DOHH2 (cell line): ENCODE measurements around the gene MELTF.

Experiments
- H3F3A ChIP-seq: fragments of 200-600 bp; sonication (generic), shearing (Covaris generic); 2 replicates; pipeline ENCODE4 v1.6.0; 2016; ENCODE audit warnings: antibody characterized with exemption, mild to moderate bottlenecking; ENCODE audit not compliant: control insufficient read depth, insufficient read depth
- H3K27ac ChIP-seq: fragments of 200-600 bp; sonication (generic); 2 replicates; pipeline ENCODE4 v1.5.1; 2014; ENCODE audit warnings: low read depth, mild to moderate bottlenecking, low read length, moderate library complexity
- H3K27me3 ChIP-seq: fragments of 200-600 bp; sonication (generic); 2 replicates; pipeline ENCODE4 v1.6.1; 2014; ENCODE audit warnings: mild to moderate bottlenecking, low read length, mixed read lengths; ENCODE audit not compliant: control insufficient read depth
- H3K36me3 ChIP-seq: fragments of 200-600 bp; sonication (generic); 2 replicates; pipeline ENCODE4 v1.6.1; 2014; ENCODE audit warnings: mild to moderate bottlenecking, low read length, moderate library complexity, mixed read lengths; ENCODE audit not compliant: control insufficient read depth
- H3K4me1 ChIP-seq: fragments of 200-600 bp; sonication (generic); 2 replicates; pipeline ENCODE4 v1.6.1; 2014; ENCODE audit warnings: mild to moderate bottlenecking, low read length, mixed read lengths; ENCODE audit not compliant: control insufficient read depth
- H3K4me2 ChIP-seq: fragments of 200-600 bp; sonication (generic); 2 replicates; pipeline ENCODE4 v1.6.0; 2014; ENCODE audit warnings: mild to moderate bottlenecking, low read length, moderate library complexity
- H3K4me3 ChIP-seq: fragments of 200-600 bp; sonication (generic); 2 replicates; pipeline ENCODE4 v1.5.1; 2014; ENCODE audit warnings: mild to moderate bottlenecking, low read length, mixed read lengths
- H3K79me2 ChIP-seq: fragments of 200-600 bp; sonication (generic); 2 replicates; pipeline ENCODE4 v1.6.1; 2014; ENCODE audit warnings: mild to moderate bottlenecking, low read length, mixed read lengths; ENCODE audit not compliant: control insufficient read depth
- H3K9me2 ChIP-seq: fragments of 200-600 bp; sonication (generic); replicated peaks from 2 replicates; pipeline ENCODE4 v1.6.1; 2014; ENCODE audit warnings: mild to moderate bottlenecking, low read length, mixed read lengths; ENCODE audit not compliant: control insufficient read depth
- H3K9me3 ChIP-seq: fragments of 200-600 bp; sonication (generic); 2 replicates; pipeline ENCODE4 v1.6.1; 2014; ENCODE audit warnings: antibody characterized with exemption, low read length, mixed read lengths; ENCODE audit not compliant: control insufficient read depth, insufficient read depth
- H4K20me1 ChIP-seq: fragments of 200-600 bp; sonication (generic); 2 replicates; pipeline ENCODE4 v1.6.0; 2014; ENCODE audit warnings: low read depth, mild to moderate bottlenecking, antibody characterized with exemption, low read length, moderate library complexity; ENCODE audit not compliant: control insufficient read depth, insufficient read depth
- EZH2phosphoT487 ChIP-seq: fragments of 200-600 bp; sonication (generic); IDR thresholded peaks from 2 replicates; pipeline ENCODE4 v1.6.1; 2017; ENCODE audit warnings: borderline replicate concordance, mild to moderate bottlenecking, antibody characterized with exemption, low read length, moderate library complexity, mixed read lengths
- TF ChIP-seq, protein P1 (sequence below): fragments of 200-600 bp; sonication (generic); IDR thresholded peaks from one replicate; pipeline ENCODE4 v1.5.1; 2014; ENCODE audit warnings: antibody characterized with exemption, mild to moderate bottlenecking, low read depth, low read length; ENCODE audit not compliant: poor library complexity, severe bottlenecking

The MELTF gene

DNA sequence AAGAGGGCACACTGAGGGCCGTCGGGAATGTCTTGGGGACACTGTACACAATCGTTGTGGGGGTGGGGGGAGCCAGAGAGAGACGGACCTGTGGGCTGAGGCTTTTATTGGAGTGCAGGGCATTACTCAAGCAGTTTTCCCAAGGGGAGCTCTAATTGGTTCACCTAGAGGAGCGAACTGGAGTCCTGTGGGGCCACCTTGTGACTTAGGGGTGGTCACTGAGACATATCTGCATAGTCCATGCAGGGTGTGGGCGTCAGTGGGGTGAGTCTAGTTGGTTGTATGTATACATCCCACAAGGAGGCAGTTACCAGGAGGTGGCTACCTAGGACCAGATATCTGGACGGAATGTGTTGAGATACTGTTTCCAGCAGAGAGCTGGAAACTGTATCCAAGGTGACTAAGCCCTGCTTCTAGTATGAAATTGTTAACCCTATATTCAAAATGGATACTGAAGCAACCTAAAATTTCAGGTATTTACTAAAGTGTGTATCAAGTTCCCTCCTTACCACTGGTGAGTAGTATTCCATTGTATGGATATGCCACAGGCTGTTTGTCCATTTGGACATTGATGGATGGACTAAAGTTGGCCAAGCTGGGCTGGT is 58.4 kb downstream of the MELTF start:
- Histone ChIP-seq H3F3A (no peaks in the 10 kb centered on the region), H3K79me2 (no peaks in the 10 kb centered on the region), H3K9me3 (no peaks in the 10 kb centered on the region), H3K4me2 (no peak overlapping the region), H3K27me3 (peaks cover 23% of the 10 kb centered on the region), H3K27ac (no peak overlapping the region), H3K4me3 (no peak overlapping the region), H3K4me1 (peaks cover 9% of the 10 kb centered on the region), H4K20me1 (no peaks in the 10 kb centered on the region), H3K9me2 (no peaks in the 10 kb centered on the region), H3K36me3 (no peaks in the 10 kb centered on the region)
- TF ChIP-seq, protein P1, sequence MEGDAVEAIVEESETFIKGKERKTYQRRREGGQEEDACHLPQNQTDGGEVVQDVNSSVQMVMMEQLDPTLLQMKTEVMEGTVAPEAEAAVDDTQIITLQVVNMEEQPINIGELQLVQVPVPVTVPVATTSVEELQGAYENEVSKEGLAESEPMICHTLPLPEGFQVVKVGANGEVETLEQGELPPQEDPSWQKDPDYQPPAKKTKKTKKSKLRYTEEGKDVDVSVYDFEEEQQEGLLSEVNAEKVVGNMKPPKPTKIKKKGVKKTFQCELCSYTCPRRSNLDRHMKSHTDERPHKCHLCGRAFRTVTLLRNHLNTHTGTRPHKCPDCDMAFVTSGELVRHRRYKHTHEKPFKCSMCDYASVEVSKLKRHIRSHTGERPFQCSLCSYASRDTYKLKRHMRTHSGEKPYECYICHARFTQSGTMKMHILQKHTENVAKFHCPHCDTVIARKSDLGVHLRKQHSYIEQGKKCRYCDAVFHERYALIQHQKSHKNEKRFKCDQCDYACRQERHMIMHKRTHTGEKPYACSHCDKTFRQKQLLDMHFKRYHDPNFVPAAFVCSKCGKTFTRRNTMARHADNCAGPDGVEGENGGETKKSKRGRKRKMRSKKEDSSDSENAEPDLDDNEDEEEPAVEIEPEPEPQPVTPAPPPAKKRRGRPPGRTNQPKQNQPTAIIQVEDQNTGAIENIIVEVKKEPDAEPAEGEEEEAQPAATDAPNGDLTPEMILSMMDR = no peak
- no peak for TF ChIP-seq EZH2phosphoT487

DNA sequence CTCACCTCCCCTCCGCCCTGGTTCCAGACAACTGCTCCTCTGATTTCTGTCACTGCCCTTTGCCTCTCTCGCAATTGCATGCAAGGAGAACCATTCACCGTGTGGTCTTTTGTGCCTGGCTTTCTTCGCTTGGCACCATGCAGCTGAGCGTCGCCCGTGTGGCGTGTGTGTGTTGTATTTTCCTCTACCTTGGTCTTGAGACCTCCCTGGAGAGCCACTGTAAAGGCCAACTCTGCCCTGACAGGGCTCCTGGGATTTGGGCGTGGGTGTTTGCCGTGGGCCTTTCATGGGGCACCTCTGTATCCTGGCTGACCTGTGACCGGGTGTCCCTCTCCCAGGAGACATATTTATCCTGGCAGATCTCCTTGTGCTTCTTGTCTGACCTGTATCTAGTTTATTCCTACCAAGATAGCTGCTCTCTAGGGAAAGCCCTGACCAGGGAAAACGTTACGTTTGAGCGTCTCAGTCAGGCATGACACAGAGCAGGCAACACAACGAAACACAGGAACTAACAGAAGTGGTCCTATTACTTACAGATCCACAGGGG is 59.0 kb downstream of the MELTF start:
- Histone ChIP-seq H3K4me2 (no peak overlapping the region), H3F3A (no peaks in the 10 kb centered on the region), H3K27ac (no peak overlapping the region), H3K27me3 (peaks cover 23% of the 10 kb centered on the region), H3K79me2 (no peaks in the 10 kb centered on the region), H3K9me3 (no peaks in the 10 kb centered on the region), H3K36me3 (no peaks in the 10 kb centered on the region), H3K4me1 (peaks cover 9% of the 10 kb centered on the region), H4K20me1 (no peaks in the 10 kb centered on the region), H3K9me2 (no peaks in the 10 kb centered on the region), H3K4me3 (no peak overlapping the region)
- TF ChIP-seq EZH2phosphoT487 = no peak
- TF ChIP-seq, protein P1 = no peak

DNA sequence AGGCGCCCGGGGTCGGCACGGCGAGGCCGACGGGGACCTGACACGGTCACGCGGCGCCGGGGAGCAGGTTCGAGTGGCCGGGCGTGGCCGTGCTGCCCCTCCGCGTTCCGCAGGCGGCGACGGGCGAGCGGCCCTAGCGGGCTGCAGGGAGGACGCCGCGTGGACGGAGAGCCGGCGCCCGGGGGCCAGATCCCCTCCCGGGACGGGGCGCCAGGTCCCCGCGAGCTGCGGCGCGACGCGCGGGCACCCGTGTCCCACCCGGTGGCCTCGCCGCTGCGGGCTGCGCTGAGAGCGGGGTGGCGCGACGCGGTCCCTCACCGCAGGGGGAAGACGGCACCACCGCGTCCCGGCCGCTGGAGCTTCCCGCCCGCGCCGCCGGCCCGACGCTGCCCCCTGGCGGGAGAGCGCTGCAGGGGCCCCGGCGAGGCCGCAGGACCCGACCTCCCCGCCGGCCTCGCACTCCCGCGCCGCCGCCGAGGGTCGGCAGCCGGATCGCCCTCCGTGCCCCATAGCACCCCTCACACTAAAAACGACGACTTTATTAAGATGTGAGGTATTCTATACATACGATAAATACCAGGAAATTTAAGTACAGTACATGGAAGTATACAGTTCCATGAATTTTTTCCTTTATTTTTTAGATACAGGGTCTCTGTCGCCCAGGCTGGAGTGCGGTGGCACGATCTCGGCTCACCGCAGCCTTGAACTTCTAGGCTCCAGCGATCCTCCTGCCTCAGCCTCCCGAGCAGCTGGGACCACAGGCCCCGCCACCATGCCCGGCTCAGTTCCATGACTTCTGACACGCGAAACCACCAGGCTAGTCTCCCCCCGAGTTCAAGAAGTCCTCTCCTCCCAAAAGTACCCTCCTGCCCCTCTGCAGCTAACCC is 59.7 kb downstream of the MELTF start:
- no peaks in the 10 kb centered on the region for H3K9me3 ChIP-seq
- peak overlapping the region; percentile 97 for H3K4me3 ChIP-seq
- H3K4me2 ChIP-seq = peak overlapping the region; percentile 99
- H3F3A ChIP-seq = no peaks in the 10 kb centered on the region
- TF ChIP-seq, protein P1 = peak; percentile 58
- TF ChIP-seq EZH2phosphoT487 = 0 out of 2 replicates have a peak, but pooled peaks have one; percentile 28
- H3K27me3 ChIP-seq = peaks cover 23% of the 10 kb centered on the region
- H3K36me3 ChIP-seq = no peaks in the 10 kb centered on the region
- H3K79me2 ChIP-seq = no peaks in the 10 kb centered on the region
- peaks cover 9% of the 10 kb centered on the region for H3K4me1 ChIP-seq
- no peak overlapping the region for H3K27ac ChIP-seq
- H3K9me2 ChIP-seq = no peaks in the 10 kb centered on the region
- H4K20me1 ChIP-seq = no peaks in the 10 kb centered on the region
